ENCODE results near the gene KCNH4. TPM values are rescaled to one million over a fixed set of nuclear protein-coding genes. Genes with fewer than 3 reads are reported as not detected.
A peak's percentile ranks its signal among the peaks of the same experiment; 100 is the strongest.

The KCNH4 gene
- total RNA-seq, 1 donor from 2014 or later: not detected

DNA sequence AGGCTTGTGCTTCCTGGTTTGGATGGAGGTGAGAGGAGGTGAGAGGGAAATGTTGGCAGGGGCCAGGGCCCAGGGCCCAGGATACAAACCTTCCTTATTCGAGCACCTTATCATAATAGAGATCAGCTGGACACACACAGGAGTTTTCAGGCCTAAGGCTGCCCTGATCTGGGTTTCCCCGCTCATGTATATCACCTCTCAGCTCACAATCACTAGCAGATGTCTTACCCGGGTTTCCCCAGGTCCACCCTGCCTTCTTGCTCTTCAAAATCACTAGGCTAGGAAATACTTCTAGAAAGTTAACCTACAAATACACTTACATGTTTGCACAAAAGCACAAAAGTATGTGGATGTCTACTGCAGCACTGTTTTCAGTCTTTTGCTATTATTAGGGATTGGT lies 54.1 kb downstream of the KCNH4 start:
- no peak for DNase-seq (ENCODE audit: low read depth)
- no peak overlapping the region for H3K4me3 ChIP-seq (ENCODE audit: low read depth, low read length)
- TF ChIP-seq, protein P1, sequence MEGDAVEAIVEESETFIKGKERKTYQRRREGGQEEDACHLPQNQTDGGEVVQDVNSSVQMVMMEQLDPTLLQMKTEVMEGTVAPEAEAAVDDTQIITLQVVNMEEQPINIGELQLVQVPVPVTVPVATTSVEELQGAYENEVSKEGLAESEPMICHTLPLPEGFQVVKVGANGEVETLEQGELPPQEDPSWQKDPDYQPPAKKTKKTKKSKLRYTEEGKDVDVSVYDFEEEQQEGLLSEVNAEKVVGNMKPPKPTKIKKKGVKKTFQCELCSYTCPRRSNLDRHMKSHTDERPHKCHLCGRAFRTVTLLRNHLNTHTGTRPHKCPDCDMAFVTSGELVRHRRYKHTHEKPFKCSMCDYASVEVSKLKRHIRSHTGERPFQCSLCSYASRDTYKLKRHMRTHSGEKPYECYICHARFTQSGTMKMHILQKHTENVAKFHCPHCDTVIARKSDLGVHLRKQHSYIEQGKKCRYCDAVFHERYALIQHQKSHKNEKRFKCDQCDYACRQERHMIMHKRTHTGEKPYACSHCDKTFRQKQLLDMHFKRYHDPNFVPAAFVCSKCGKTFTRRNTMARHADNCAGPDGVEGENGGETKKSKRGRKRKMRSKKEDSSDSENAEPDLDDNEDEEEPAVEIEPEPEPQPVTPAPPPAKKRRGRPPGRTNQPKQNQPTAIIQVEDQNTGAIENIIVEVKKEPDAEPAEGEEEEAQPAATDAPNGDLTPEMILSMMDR (conservative IDR thresholded peaks at IDR 0.05; ENCODE audit: low read depth, low read length): no peak

DNA sequence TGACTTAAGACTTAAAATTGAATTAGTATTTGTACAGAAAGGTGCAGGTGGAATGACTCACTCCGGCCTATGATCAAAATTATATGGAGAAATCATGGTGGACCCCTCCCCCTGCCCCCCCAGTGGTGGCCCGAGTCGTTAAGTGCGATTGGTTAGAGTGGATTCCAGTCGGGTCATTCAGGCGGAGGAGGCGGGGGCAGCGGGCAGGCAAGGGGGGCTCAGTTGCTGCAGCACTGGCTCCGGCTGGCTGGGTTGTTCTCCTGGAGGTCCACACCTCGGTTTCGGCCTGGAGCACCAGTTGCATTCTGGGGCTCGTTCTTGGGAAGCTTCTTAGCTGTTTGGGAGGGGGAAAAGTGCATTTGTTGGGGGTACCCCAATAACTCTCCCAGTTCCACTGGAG lies 55.4 kb downstream of the KCNH4 start:
- no peak overlapping the region for H3K4me3 ChIP-seq (ENCODE audit: low read depth, low read length)
- TF ChIP-seq, protein P1 (conservative IDR thresholded peaks at IDR 0.05; ENCODE audit: low read depth, low read length): no peak
- no peak for DNase-seq (ENCODE audit: low read depth)

DNA sequence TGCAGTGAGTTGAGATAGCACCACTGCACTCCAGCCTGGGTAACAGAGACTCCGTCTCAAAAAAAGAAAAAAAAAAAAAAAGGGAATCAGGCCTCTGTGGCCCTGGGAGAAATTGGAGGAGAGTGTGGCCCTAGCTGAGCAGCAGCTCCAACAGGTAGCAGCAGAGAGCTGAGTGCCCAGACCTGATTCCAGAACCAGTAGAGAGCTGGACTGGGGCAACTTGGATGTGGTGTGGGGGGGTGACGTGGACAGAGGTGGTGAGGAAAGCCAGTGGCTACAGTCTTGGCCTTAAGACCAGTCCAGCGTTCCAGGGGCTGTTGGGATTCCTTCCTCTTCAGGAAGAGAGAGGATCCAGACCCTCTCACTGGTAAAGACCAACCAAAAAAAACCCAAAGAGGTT lies 56.7 kb downstream of the KCNH4 start:
- DNase-seq (ENCODE audit: low read depth): no peak
- no peak overlapping the region for H3K4me3 ChIP-seq (ENCODE audit: low read depth, low read length)
- TF ChIP-seq, protein P1 (conservative IDR thresholded peaks at IDR 0.05; ENCODE audit: low read depth, low read length): peak; percentile 26

DNA sequence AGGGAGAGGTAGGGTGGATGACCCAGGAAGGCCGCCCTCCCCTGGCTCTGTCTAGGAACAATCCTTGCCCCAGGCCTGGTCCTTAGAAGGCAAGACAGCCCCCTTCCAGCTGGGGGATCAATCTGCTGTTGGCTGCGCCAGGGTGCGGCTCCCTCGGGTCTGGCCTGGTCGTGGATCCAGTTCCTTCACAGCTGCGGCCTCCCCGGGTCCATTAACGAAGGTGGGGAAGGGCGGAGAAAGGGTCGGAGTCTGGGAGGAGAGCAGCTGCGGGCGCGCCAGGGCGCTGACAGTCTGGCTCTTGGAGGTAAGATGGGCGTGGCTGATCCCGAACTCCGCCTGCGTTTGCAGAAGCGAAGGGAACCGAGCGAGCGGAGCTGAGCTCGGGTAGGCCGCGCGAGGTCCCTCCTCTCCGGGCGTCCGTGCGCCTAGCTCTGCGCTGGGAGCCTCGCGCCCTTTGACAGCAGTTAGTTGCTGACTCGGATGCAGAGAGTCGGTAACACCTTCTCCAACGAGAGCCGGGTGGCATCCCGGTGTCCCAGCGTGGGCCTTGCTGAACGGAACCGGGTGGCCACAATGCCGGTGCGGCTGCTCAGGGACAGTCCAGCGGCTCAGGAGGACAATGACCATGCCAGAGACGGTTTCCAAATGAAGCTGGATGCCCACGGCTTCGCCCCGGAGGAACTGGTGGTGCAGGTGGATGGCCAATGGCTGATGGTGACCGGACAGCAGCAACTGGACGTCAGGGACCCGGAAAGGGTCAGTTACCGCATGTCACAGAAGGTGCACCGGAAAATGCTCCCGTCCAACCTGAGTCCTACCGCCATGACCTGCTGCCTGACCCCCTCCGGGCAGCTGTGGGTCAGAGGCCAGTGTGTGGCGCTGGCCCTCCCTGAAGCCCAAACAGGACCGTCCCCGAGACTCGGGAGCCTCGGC lies 58.3 kb downstream of the KCNH4 start, which contains the start of gene HSPB9:
HSPB9 (plus strand) TSS at position 434 of the 933 bp plus-strand sequence; CDS start at position 481, 47 bp downstream.
- DNase-seq (ENCODE audit: low read depth): no peak
- H3K4me3 ChIP-seq (ENCODE audit: low read depth, low read length): no peak within 1 kb of the TSS
- TF ChIP-seq, protein P1 (conservative IDR thresholded peaks at IDR 0.05; ENCODE audit: low read depth, low read length): no peak

DNA sequence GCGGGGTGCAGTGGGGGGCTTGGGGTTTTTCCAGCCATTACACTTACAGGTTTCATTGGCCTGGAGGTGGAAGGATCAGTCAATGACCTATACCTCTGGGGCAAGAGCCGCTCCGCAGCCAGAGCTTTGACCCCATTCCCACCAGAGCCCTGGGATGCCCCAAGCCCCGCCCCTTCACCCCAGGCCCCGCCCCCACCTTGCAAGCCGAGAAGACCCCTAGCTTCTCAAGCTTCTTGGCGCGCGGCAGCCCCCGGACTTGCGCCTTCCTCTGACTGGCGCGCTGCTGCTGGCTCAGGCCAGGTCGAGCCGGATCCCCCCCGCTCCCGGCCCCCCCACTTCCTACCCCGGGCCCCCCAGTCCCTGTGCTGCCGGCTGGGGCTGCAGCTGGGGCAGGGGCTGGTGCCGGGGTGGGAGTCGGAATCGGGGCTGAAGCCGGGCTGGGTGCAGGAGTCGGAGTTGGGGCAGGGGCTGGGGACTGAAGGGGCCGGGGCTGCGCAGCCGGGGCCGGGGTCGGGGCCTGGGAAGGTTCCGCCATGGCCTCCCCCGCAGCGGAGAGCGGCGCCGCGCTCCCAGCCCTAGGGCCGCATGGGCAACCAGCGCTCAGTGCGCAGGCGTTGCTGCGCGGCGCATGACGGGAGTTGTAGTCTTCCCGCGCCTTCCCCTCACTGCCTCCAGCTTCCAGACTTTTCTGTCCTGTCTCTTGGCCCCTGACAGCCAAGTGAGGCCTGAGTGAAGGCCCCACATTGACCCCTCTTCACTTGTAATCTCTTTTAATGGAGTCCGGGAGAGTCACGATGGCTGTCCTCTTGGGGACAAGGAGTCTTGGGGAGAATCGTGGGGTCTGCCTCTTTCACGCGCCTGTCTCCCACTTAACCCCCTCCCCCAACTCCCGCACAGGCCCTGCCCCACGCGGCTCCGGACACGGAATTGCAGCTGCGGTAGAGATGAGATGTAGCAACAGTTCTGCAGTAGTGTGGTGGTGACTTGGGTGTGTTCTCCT lies 59.9 kb downstream of the KCNH4 start, which contains the start of gene KAT2A:
KAT2A (minus strand) TSS at position 598 of the 1,000 bp plus-strand sequence; CDS start at position 535, 63 bp downstream.
- TF ChIP-seq, protein P1 (conservative IDR thresholded peaks at IDR 0.05; ENCODE audit: low read depth, low read length): no peak
- no peak for DNase-seq (ENCODE audit: low read depth)
- peak within 1 kb of the TSS; percentile 65 for H3K4me3 ChIP-seq (ENCODE audit: low read depth, low read length)

DNA sequence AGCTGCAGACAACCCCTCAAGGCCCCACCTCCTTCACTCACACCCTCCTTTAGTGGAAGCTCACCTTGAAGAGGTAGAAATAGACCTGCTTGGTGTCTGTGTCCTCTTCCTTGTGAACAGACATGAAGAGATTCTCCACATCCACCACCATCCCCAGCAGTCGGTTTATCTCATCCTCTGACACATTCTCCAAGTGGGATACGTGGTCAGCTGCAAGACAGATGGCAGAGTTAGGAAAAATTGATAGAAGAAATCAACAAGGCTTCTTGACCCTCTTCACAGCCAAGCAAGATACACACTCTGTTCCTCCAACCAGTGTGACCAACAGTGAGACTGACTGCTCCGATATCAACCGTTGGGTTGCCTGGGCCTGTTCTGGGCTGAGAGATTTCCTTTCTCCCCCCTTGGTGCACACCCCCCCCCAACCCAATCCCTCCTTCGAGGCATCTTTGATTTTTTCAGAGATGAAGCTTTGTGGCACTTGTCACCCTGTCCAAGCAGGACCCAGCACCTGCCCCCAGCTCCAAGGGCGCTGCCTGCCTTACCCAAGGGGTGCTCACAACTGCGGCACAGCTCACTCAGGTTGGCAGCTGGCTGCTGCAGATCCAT lies 60.7 kb downstream of the KCNH4 start:
- TF ChIP-seq, protein P1 (conservative IDR thresholded peaks at IDR 0.05; ENCODE audit: low read depth, low read length): no peak
- H3K4me3 ChIP-seq (ENCODE audit: low read depth, low read length): peak overlapping the region; percentile 65
- DNase-seq (ENCODE audit: low read depth): no peak

All from epithelial cell of proximal tubule (primary cell).